Heart right ventricle (tissue), 16 donors: ENCODE results near the gene MYO6. TPM values are rescaled to one million over a fixed set of nuclear protein-coding genes. Genes with fewer than 3 reads are reported as not detected.

Experiments
- ATAC-seq, 8 donors: fragments of 200-7000 bp; cut with Tn5 transposase; one replicate each; pipeline ENCODE4 v1.9.1; 2020; ENCODE audit warnings: mild to moderate bottlenecking in 8 of 8, moderate library complexity in 8 of 8, moderate number of reproducible peaks in 1 of 8
- DNase-seq, 2 donors: peaks; one replicate each; pipeline ENCODE4 v3.0.0-alpha.2; 2020
- H3K27ac ChIP-seq, 10 donors: fragments of 200-600 bp; sonication (generic) in 2 of 10; one replicate each; pipeline versions ENCODE4 v1.5.0 to v1.8.0; 2020 to 2022; ENCODE audit warnings: mild to moderate bottlenecking in 3 of 10
- H3K27me3 ChIP-seq, 7 donors: fragments of 200-600 bp; one replicate each; pipeline ENCODE4 v1.8.0; 2021 to 2022; ENCODE audit warnings: mild to moderate bottlenecking in 2 of 7
- H3K36me3 ChIP-seq, 9 donors: fragments of 200-600 bp; sonication (generic) in 1 of 9; one replicate each; pipeline versions ENCODE4 v1.5.0 to v1.8.0; 2020 to 2022; ENCODE audit warnings: mild to moderate bottlenecking in 2 of 9
- H3K4me1 ChIP-seq, 9 donors: fragments of 200-600 bp; sonication (generic) in 1 of 9; one replicate each; pipeline versions ENCODE4 v1.5.0 to v1.8.0; 2020 to 2022; ENCODE audit warnings: mild to moderate bottlenecking in 4 of 9
- H3K4me3 ChIP-seq, 10 donors: fragments of 200-600 bp; sonication (generic) in 2 of 10; one replicate each; pipeline versions ENCODE4 v1.5.0 to v1.8.0; 2020 to 2022; ENCODE audit warnings: mild to moderate bottlenecking in 7 of 10, moderate library complexity in 2 of 10
- H3K9me3 ChIP-seq, 11 donors: fragments of 200-600 bp in 10 of 11; sonication (generic) in 2 of 11; one replicate each; pipeline versions ENCODE4 v1.5.0 to v1.8.0; 2013 to 2022; ENCODE audit warnings: mild to moderate bottlenecking in 2 of 11, control low read depth in 1 of 11, moderate library complexity in 1 of 11
- CTCF ChIP-seq, 9 donors: fragments of 200-600 bp; sonication (generic) in 2 of 9; IDR thresholded peaks; one replicate each; pipeline versions ENCODE4 v1.5.0 to v1.8.0; 2021 to 2022; ENCODE audit warnings: antibody characterized with exemption in 9 of 9, mild to moderate bottlenecking in 5 of 9, moderate library complexity in 1 of 9
- WGBS, 2 donors: extraction: QIAGEN DNeasy Blood & Tissue Kit; methylation state at CpG; one replicate each; pipeline ENCODE4 v1.1.7; 2013; ENCODE audit warnings: inconsistent platforms in 1 of 2; 5-methylcytosine and 5-hydroxymethylcytosine counted together
- intact Hi-C, 10 donors: fragments of 100-400 bp; cut with DNase I; formaldehyde crosslinking; loops; one replicate each; pipeline versions ENCODE4 v1.11.1 to v1.14.2; 2022
- polyA plus RNA-seq, 2 donors: library from polyadenylated mRNA; stranded (reverse); fragments of 200-250 nt; gene quantifications; one replicate each; pipeline ENCODE4 v1.2.3, GENCODE V29; 2013
- total RNA-seq, 10 donors: library from RNA; stranded (reverse); fragmentation: NEBNext Ultra II Directional in 3 of 10; extraction: Animal tissue kit (Norgen Biotek cat#: 25700) in 3 of 10; gene quantifications; one replicate each; pipeline versions ENCODE4 v1.2.1 to v1.2.4, GENCODE V29; 2021 to 2023
- donor health status: Arrhythmogenic right ventricular cardiomyopathy.
- donor health status: ischemic (EF 13 %, LVEDD 7.1; RV severe dilation, severe dysfunction).
- donor health status: healthy with polysubstance abuse.
- donor health status: DM: no; HTN: yes; CAD: no.
- donor health status: DM: no; HTN: no; CAD: no.
- donor health status: ischemic (EF 25% LVEDD 6.9; RV normal size, moderate dysfunction).
- donor health status: ischemic (EF 25% LVEDD 5.7; RV mildly dilated, moderate dysfunction).
- donor health status: healthy.
- donor health status: DM: yes; HTN: yes; CAD: no.
- donor health status: Ischemic cardiomyopathy.
- donor health status: ischemic (EF 35%, LVEDD 5.7; RV mildly dilated, moderate dysfunction).
- donor health status: nonischemic (EF 11% LVEDD 7.7; RV severe dilation, severe dysfunction).
- donor health status: DM: yes; HTN: yes; CAD: no.
- donor health status: PGD.
- donor health status: ischemic (EF 29% LVEDD 5.4; RV normal size, mild dysfunction).
- donor health status: nonischemic (EF 23%, LVEDD 6.1; RV moderate dilation, normal function).

MYO6 gene
- total and polyA plus RNA-seq, 12 donors: 2.4 to 9.7 (median 5.1) TPM

GRCh38 chr6:75853806-75854205 is 104.8 kb downstream of the MYO6 start:
- Histone ChIP-seq H3K4me3 (no peak overlapping the region), H3K9me3 (no peaks in the 10 kb centered on the region), H3K27ac (no peak overlapping the region), H3K36me3 (peaks cover 0 to 45% (median 0%) of the 10 kb centered on the region in 9 donors), H3K4me1 (no peaks in the 10 kb centered on the region), H3K27me3 (no peaks in the 10 kb centered on the region)
- no peak for ATAC-seq
- no peak for DNase-seq
- WGBS, 2 donors: 89 to 99% methylated on average over 2 of the region's 2 CpGs
- no peak for TF ChIP-seq CTCF (IDR thresholded peaks at IDR 0.05)
- intact Hi-C loops: no loop called here

- peaks cover 0 to 49% (median 3%) of the 10 kb centered on the region in 9 donors for H3K36me3 ChIP-seq
- H3K27me3 ChIP-seq: no peaks in the 10 kb centered on the region
- no peaks in the 10 kb centered on the region for H3K4me1 ChIP-seq
- intact Hi-C loops: no loop called here
- WGBS, 2 donors: 12 to 30% methylated on average over 1 of the region's 1 CpG
- no peak for ATAC-seq
- no peak overlapping the region for H3K4me3 ChIP-seq
- peak in 7 of 9 donors; percentile 25 to 62 (median 48) for TF ChIP-seq CTCF (IDR thresholded peaks at IDR 0.05)
- DNase-seq: peak in 1 of 2 donors; percentile 19
- H3K9me3 ChIP-seq: no peaks in the 10 kb centered on the region
- H3K27ac ChIP-seq: no peak overlapping the region
These were observed 106.0 kb downstream of the MYO6 start for GRCh38 chr6:75855052-75855451.

GRCh38 chr6:75856902-75857301 is 107.9 kb downstream of the MYO6 start:
- Histone ChIP-seq H3K27me3 (no peaks in the 10 kb centered on the region), H3K27ac (no peak overlapping the region), H3K4me1 (no peaks in the 10 kb centered on the region), H3K4me3 (no peak overlapping the region), H3K36me3 (peaks cover 0 to 67% (median 3%) of the 10 kb centered on the region in 9 donors), H3K9me3 (no peaks in the 10 kb centered on the region)
- ATAC-seq (no peak), DNase-seq (no peak)
- TF ChIP-seq CTCF (IDR thresholded peaks at IDR 0.05): no peak
- intact Hi-C loops: no loop called here
- 91 to 97% methylated on average over 1 of the region's 1 CpG for WGBS, 2 donors

GRCh38 chr6:75863001-75863400 is 114.0 kb downstream of the MYO6 start:
- no peak for DNase-seq
- Histone ChIP-seq H3K27me3 (no peaks in the 10 kb centered on the region), H3K4me1 (no peaks in the 10 kb centered on the region), H3K9me3 (no peaks in the 10 kb centered on the region), H3K4me3 (no peak overlapping the region), H3K36me3 (peaks cover 0 to 93% (median 14%) of the 10 kb centered on the region in 9 donors), H3K27ac (no peak overlapping the region)
- 85 to 96% methylated on average over 3 of the region's 3 CpGs for WGBS, 2 donors
- intact Hi-C loops: no loop called here
- ATAC-seq: no peak
- no peak for TF ChIP-seq CTCF (IDR thresholded peaks at IDR 0.05)
